Measurements from ENCODE around the gene COL23A1. TPM values are rescaled to one million over a fixed set of nuclear protein-coding genes. Genes with fewer than 3 reads are reported as not detected.

Gene COL23A1
- total and polyA plus RNA-seq, 2 experiments from 2014 or later = 4.8 to 8.2 TPM

- no peaks in the 10 kb centered on the region for H3K36me3 ChIP-seq (ENCODE audit: insufficient read depth)
- no peak for TF ChIP-seq ZNF462 (CRISPR knock-in tag; IDR thresholded peaks at IDR 0.05)
- TF ChIP-seq, protein P1, sequence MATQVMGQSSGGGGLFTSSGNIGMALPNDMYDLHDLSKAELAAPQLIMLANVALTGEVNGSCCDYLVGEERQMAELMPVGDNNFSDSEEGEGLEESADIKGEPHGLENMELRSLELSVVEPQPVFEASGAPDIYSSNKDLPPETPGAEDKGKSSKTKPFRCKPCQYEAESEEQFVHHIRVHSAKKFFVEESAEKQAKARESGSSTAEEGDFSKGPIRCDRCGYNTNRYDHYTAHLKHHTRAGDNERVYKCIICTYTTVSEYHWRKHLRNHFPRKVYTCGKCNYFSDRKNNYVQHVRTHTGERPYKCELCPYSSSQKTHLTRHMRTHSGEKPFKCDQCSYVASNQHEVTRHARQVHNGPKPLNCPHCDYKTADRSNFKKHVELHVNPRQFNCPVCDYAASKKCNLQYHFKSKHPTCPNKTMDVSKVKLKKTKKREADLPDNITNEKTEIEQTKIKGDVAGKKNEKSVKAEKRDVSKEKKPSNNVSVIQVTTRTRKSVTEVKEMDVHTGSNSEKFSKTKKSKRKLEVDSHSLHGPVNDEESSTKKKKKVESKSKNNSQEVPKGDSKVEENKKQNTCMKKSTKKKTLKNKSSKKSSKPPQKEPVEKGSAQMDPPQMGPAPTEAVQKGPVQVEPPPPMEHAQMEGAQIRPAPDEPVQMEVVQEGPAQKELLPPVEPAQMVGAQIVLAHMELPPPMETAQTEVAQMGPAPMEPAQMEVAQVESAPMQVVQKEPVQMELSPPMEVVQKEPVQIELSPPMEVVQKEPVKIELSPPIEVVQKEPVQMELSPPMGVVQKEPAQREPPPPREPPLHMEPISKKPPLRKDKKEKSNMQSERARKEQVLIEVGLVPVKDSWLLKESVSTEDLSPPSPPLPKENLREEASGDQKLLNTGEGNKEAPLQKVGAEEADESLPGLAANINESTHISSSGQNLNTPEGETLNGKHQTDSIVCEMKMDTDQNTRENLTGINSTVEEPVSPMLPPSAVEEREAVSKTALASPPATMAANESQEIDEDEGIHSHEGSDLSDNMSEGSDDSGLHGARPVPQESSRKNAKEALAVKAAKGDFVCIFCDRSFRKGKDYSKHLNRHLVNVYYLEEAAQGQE (IDR thresholded peaks at IDR 0.05; ENCODE audit: unreplicated experiment) = no peak
- TF ChIP-seq, protein P2, sequence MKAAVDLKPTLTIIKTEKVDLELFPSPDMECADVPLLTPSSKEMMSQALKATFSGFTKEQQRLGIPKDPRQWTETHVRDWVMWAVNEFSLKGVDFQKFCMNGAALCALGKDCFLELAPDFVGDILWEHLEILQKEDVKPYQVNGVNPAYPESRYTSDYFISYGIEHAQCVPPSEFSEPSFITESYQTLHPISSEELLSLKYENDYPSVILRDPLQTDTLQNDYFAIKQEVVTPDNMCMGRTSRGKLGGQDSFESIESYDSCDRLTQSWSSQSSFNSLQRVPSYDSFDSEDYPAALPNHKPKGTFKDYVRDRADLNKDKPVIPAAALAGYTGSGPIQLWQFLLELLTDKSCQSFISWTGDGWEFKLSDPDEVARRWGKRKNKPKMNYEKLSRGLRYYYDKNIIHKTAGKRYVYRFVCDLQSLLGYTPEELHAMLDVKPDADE (IDR thresholded peaks at IDR 0.05) = no peak
- TF ChIP-seq STAT1 (IDR thresholded peaks at IDR 0.05; ENCODE audit: unreplicated experiment) = no peak
- TF ChIP-seq ZNF331 (CRISPR knock-in tag; IDR thresholded peaks at IDR 0.05; ENCODE audit: low read depth) = no peak
- no peak for TF ChIP-seq JUNB (IDR thresholded peaks at IDR 0.05; ENCODE audit: unreplicated experiment)
- TF ChIP-seq EZH2phosphoT487 (IDR thresholded peaks at IDR 0.05; ENCODE audit: unreplicated experiment) = no peak
- no peak for TF ChIP-seq POLR2AphosphoS5 (IDR thresholded peaks at IDR 0.05; ENCODE audit: low read depth)
- TF ChIP-seq EZH2 (IDR thresholded peaks at IDR 0.05; ENCODE audit: low read depth, unreplicated experiment) = no peak
- no peak for TF ChIP-seq CREB1 (CRISPR knock-in tag; IDR thresholded peaks at IDR 0.05; ENCODE audit: low read depth)
- no peak for TF ChIP-seq ZNF114 (CRISPR knock-in tag; IDR thresholded peaks at IDR 0.05)
- no peak for TF ChIP-seq NANOG (IDR thresholded peaks at IDR 0.05; ENCODE audit: borderline replicate concordance)
- TF ChIP-seq CTCF (conservative IDR thresholded peaks at IDR 0.05; ENCODE audit: low read depth in 2 of 2) = no peak
- no peaks in the 10 kb centered on the region for H3F3A ChIP-seq (replicated peaks; ENCODE audit: low read depth)
- no peaks in the 10 kb centered on the region for H3K36me3 Mint-ChIP-seq (ENCODE audit: low read depth)
- no peak overlapping the region; the same call in 1 of the 2 replicates for H3K27ac Mint-ChIP-seq
- peaks cover 32% of the 10 kb centered on the region for H3K4me1 Mint-ChIP-seq
- ATAC-seq = no peak
- no peaks in the 10 kb centered on the region for H3K27me3 ChIP-seq (ENCODE audit: insufficient read depth)
- no peaks in the 10 kb centered on the region for H3K79me2 ChIP-seq (replicated peaks; ENCODE audit: insufficient read depth)
- no peak overlapping the region for H3K4me3 Mint-ChIP-seq
- H3K9me3 Mint-ChIP-seq = no peaks in the 10 kb centered on the region
- no peaks in the 10 kb centered on the region for H3K9me2 ChIP-seq (ENCODE audit: insufficient read depth)
- no peak for DNase-seq (ENCODE audit: low spot score)
- H3K27me3 Mint-ChIP-seq (ENCODE audit: insufficient read depth, low read depth, poor library complexity) = peaks cover 12% of the 10 kb centered on the region
- no peak overlapping the region for H2AFZ ChIP-seq
- no peak overlapping the region for H3K4me2 ChIP-seq
- H3K4me3 ChIP-seq = no peak overlapping the region
- H3K27ac ChIP-seq (ENCODE audit: low read depth) = no peak overlapping the region
- no peaks in the 10 kb centered on the region for H4K20me1 ChIP-seq (replicated peaks; ENCODE audit: insufficient read depth)
- peaks cover 7% of the 10 kb centered on the region for H3K4me1 ChIP-seq (ENCODE audit: insufficient read depth)
These were observed 262.1 kb downstream of the COL23A1 start for GRCh38 chr5:178327931-178328711.

Data from GM23338 (cell line).